T-helper 2 cell (primary cell): Measurements from ENCODE around the gene NODAL.
A peak's percentile ranks its signal among the peaks of the same experiment; 100 is the strongest.

ENCODE experiments used
- DNase-seq, 5 experiments: peaks; one replicate each; pipeline versions ENCODE4 v3.0.0 to v3.0.0-alpha.2; 2012 to 2022

The NODAL gene

DNA sequence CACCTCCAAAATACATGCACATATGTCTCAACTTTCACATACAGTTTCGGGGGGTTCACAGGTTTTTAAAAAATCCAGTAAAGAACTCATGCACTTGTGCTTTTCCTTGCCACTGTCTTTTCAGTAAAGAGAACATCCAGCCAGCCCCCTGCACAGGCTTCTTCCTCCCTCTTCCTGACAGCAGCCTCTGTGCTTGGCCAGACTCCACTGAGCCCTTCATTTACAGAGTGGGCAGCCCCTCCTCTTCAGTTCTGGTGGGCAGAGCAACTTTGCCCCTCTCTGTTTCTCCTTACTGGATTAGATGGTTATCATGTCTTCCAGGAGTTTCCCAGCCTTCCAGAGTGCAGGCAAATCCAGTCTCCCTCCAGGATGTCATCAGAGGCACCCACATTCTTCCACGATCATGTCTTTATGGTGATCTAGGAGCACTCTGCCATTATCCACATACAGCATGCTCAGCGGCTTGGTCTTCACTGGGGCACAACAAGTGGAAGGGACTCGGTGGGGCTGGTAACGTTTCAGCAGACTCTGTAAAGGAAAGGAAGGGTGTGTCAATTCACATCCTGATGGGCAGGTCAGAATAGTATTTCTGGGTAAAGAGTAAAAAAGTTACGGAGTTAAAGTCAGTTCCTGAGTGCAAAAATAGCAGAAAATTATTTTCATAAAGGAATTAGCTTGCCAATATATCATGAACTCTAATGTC, 8.8 kb downstream of the NODAL start:
- peak in 1 of 5 experiments; percentile 33 for DNase-seq

DNA sequence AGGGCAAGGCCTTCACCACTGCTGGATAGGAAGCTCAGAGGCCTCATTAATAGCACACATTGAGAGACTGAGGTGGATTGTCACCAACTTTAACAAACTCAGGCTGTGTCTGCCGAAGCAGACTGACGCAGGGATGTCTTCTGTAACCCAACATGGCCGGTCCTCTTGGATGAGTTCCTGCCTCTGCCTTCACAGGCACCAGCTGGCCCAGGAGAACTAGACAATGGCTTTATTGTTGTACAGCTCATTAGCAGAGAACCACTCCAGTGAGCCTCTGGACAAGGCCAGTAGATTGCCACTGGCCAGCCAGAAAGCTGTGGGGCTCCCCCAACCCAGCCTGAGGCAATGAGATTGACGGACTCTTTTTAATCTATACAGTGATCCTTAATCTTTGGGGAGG, 9.4 kb downstream of the NODAL start:
- no peak for DNase-seq

DNA sequence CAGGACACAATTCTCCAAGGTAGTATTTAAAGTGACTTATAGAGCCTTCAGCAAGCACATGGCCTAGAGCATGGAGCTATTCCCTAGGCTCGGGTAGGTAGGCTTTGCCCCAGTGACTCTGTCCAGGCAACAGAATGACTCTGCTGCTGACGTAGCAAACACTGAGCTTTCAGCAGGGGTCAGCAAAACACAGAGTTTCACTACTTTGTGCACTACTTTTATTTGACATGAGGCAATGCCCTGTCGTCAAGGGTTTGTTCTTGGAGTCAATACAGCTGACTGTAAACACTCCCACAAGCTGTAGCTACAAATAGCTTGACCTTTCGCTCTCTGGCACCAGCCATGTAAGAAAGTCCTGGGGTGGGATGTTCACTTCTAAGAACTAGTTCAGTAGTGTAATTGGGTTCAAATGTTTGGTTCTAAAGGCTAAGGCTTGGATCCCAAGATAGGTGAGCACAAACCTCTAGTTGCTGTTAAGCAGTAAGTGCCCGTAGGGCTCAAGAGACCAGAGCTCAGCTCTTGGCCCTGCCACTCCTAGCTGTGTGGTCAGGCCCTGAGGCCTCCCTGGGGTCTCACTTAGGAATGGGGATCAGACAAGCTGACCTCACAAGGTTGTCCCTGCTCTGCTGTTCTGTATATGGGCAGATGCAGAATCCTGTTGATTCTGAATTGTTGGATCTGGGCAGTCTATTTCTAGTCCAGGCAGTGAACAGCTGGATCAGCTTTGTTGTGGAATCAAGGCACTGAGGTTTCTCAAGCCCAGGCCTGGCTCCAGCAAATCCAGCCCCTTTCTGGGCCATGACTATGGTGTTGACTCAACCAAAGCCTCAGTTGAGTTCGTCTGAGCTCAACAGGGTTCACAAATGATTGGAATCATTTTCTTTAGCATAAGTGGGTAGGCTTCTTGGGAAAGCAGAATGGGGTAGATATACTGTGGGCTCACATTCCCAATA, 10.7 kb downstream of the NODAL start:
- no peak for DNase-seq

DNA sequence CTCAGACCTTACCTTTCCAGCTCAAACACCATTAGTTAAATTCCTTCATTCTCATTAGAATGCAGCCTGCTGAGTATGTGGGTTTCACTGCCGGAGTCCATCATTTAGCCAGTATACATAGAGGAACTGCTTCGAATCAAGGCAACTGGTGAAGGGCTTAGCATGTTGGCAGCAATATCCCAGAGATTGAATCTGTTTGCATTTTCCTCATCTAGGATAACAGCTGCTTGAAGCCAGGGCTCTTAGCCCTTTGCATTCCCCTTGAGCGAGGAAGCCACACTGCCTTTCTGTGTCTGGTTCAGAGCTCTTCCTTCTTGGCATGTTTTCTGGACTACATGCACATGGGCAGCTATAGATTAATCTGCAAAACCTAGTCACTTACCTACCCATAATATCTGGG, 14.7 kb downstream of the NODAL start:
- no peak for DNase-seq

DNA sequence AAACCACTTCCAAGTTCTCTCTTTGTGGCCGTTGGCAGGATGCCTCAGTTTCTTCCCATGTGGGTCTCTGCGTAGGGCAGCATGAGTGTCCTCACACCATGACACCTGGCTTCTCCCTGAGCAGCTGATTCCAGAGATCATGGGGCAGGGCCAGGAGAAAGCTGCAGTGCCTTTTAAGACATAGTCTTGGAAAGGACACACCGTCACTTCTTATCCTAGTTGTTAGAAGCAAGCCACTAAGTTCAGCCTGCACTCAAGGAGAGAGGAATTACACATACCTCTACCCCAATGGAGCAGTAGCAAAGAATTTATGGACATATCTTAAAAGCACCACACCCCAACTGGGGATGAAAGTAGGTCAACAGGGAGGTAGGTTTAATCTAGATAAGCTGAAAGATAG, 16.4 kb downstream of the NODAL start:
- no peak for DNase-seq

DNA sequence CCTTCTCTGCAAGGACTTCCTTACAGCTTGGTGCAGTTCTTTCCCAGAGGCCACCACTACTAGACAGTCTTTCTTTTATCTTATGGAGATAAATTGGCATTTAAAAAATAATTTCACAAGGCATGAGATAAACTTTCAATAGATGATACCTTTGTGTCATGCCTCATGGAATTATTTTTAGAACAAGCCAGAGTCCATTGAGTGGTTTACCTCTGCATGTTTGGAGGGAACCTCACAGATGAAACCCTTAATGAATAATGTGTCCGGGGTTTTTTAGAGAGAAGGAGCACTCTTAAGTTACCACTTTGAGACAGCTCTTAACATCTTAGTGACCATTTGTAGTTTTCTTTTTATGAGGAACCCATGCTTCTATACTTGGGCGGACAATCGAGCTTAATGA, 17.2 kb downstream of the NODAL start:
- no peak for DNase-seq

DNA sequence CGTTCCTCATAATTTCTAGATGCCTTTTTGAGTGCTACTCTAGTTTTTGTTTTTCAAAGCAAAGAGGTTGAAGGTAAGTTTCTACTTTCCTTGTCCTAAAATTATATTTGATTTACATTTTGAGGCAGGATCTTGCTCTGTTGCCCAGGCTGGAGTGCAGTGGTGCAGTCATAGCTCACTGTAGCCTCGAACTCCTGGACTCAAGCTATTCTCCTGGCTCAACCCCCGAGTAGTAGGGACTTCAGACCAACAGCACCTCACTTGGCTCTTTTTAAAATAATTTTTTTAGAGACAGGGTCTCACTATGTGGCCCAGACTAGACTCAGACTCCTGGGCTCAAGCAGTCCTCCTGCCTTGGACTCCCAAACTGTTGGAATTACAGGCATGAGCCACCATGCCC, 22.8 kb downstream of the NODAL start:
- no peak for DNase-seq

DNA sequence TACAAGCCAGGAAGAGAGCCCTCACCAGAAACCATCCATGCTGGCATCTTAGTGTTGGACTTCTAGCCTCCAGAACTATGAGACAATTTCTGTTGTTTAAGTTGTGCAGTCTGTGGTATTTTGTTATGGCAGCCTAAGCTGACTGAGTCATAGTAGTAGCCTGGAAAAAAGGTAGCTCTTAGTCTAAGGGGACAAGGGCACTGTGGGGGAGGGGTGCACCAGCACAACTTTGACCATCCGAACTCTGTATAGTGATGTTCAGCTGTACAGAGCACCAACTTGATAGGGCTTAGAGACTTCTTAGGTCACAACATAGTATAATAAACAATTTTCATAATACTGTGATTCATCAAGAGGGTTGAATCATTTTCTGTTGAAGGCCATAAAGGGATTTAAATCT, 23.3 kb downstream of the NODAL start:
- DNase-seq = no peak

DNA sequence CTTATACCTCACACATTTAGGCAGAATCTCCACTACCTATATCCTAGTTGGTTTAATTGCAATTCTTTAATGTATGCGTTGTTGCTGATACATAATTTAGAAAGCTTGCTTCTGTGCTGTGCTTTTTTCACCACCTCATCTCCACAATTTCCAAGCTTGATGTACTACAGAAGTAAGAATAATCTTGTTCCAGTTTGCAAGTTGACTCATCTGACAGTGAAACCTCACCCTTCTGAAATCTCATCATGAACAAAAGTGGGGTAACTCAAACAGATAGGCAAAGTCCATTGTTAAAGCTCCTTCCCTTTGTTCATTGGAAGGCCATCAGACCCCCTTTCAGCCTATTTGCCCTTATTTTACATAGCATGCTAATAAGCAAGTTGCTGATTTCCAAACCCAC, 23.9 kb downstream of the NODAL start:
- DNase-seq = peak in 1 of 5 experiments; percentile 22

DNA sequence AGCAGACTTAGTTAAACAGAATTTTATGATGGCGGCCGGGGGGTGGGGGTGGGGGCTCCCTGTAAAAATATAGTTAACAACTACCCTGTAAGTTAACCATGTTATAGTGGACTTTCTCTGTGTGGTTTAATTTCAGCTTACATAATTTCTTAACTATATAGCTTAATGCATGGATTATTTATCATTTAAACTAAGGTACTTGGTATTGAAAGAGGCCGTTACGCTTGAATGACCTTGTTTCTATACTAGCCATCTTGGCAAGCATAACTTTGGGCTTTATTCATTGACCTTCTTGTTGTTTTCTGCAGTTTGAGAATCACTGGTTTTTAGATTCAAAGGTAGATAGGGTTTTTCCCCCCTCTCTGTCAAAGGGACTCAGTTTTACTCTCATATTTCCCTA, 29.1 kb downstream of the NODAL start:
- no peak for DNase-seq

DNA sequence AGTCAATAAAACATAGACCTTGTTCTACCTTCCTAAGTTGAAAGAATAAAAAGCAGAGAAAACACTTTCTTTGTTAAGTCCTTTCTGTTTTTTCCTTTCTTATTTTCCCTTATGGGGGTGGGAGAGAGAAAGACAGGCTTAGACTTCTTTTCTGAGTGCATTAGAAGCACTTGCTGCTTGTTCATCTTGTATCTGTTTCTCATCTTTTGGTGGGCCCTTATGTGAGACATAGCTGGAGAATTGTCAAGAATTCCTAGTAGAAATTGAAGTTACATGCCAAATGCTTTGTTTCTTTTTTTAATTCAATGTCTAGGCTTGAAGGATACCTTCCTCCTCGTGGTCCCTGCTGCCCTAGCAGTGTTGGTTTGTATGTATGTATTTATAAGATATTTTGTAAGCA, 30.9 kb downstream of the NODAL start:
- no peak for DNase-seq

DNA sequence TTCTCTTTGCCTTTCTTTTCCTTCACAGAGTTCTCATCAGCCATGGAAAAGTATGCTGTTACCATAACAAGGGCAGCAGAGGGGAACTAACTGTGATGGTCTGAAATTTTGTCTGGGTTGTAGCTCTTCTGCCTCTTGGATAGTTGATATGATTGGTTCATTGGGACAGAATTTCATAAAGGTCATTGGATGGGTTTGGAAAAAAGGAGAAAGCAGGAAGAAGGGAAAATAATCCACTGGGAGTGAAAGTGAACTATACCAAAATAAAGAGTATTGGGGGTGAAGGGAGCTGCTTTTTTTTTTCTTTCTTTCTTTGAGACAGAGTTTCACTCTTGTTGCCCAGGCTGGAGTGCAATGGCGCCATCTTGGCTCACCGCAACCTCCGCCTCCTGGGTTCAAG, 31.7 kb downstream of the NODAL start:
- DNase-seq = no peak

DNA sequence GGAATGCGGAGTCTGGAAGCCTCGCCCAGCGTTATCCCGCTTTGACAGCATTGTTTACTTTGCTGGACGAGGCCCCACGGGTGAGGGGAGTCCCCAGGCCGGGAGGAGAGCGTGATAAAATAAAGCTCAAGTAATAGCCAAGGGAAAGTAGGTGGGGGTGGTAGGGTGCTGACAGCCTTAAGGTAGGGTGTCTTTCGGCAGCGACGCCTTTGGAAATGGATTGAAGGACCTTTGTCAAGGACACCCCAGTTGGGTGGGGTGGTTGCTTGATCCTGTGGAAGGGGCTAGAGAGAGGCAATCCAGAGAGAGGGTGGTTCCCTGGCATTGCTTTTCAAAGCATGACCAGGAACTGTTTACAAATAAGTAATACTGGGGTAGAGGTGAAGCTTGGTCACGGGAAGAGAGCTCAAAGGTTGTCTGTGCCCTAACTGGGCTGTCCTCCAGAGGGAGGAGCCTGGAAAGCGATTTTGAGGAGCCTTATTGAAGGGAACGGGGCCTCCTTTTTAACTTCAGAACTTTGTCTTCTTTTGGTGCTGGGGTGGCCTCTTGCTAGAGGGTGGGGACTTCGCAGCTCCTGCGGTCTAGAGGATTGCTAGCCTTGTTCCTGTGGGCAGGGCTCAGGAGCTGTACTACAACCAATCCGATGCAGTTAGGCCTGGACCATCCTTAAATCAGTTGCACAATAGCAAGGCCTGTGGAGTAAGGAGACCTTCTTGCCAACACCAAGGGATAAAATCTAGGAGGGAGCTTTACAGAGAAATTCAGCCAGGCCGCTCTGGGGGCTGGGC, 36.2 kb downstream of the NODAL start:
- peak in 3 of 5 experiments; percentile 11 to 79 (median 24) for DNase-seq

DNA sequence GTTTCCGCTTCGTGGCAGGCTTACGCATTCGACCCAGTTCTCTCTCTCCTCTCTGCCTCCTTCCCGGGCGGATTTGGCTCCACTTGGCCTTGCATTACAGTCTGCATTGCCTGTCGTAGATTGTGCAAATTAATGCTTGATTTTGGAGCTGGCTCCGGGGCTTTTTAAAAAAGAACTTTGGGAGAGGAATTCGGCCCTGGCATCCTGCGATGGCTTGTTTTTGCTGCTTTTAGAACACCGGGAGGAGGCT, 36.8 kb downstream of the NODAL start:
- no peak for DNase-seq

DNA sequence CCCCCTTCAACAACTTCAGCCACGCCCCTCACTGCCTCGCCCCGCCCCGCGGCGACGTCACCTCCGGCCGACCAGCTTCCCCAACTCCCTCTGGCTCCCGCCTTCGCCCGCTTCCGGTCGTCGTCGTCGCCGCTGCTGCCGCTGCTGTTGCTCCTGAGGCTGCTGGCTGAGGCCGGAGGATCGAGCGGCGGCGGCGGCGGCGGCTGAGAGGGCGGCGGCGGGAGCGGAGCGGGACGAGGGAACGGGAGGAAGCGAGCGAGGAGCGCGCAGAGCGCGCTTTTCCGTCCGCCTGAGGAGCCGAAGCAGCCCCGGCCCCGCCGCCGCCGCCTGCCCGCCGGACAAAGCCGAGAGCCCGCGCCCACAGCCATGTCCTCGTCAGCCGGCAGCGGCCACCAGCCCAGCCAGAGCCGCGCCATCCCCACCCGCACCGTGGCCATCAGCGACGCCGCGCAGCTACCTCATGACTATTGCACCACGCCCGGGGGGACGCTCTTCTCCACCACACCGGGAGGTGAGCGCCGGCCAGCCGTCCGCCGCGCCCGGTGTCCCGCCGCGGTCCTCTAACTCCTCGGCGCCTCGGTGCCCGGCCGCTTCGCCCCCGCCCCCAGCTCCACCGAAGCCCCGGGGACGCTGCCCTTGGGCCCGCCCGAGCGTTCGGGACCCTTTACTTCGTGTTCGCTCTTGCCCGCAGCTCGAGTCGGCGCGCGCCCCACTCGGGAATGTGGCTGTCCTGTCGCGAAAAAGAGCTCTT, 37.3 kb downstream of the NODAL start, which contains the start of gene EIF4EBP2:
Gene EIF4EBP2, plus strand, starts transcription at position 110 of the 751 bp plus-strand sequence. Its CDS starts 257 bp downstream, at position 367.
- DNase-seq = peak; percentile 95 to 99 (median 97)

DNA sequence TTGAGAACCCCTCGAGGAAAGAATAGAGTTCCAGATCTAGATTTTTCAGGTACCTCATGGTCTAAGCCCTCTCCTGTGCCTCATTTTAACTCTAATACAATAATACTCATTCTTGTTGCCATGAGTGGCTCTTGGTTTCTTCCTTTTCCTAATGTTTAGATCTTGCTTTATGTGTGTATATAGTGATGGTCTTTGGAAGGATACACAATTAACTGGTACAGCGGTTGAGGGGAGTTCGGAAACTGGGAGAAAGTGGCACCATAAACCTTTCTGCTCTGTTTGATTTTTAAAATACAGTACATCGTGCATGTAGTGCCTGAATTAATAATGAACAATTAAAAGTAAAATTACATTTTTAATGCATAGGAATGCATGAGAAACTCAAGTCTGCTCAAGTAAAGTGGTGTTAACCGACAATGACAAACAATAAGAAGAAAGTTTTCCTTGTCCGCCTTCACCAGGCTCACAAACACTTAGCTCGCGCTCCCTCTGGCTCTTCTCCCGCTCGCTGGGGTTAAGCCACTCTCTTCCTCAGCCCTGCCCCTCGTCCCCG, 37.9 kb downstream of the NODAL start:
- no peak for DNase-seq

DNA sequence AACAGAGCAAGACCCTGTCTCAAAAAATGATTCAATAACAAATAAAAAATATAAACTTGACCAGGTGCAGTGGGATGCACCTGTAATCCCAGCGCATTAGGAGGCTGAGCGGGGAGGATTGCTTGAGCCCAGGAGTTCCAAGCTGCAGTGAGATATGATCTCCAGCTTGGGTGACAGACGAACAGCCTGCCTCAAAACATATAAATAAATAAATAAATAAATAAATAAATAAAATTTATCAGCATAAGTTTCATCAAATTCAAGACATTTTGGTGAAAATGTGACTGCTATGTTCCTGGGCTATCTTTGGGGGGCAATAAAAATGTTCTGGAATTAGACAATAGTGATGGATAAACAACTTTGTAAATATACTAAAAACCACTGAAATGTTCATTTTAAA, 42.3 kb downstream of the NODAL start:
- no peak for DNase-seq

DNA sequence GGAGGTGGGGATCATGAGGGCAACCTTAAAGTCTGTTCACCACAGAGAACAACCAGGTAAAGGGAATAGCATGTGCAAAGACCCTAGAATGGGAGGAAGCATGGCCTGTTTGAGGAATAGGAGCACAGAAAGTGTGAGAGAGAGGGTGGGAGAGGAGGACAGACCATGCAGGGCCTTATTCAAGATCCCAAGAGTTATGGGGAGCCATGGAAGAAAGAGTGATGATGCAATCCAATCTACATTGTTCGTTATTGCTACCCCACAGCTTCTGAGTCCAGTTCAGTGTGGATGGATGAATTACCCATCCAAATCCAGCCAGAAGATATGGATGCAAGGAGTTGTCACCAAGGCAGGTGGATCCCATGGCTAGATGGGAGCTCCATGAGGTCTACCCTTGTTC, 45.3 kb downstream of the NODAL start:
- DNase-seq = no peak

DNA sequence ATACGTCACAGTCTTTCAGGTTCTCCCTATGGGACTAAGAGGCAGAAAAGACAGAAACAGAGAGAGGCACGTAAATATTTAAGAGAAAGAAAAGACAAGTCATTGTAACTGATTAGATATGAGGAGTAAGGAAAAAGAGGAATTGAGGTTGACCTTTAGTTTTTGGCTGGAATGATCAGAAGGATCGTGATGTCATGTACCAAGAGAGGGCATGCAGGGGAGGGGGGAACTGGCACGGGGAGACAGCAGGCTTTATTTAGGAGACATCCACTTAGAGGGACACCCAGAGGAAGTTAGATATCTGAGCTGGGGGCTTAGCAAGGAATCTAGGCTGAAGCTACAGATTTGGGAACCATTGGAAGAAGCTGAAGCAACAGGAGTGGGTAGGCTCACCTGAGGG, 49.8 kb downstream of the NODAL start:
- DNase-seq = no peak
